Smooth muscle cell of the umbilical artery (primary cell): ENCODE data around the gene ATG16L1. TPM values are rescaled to one million over a fixed set of nuclear protein-coding genes. Genes with fewer than 3 reads are reported as not detected.

Experiments
- total RNA-seq: library from RNA; depleted of rRNA; stranded (reverse); fragments of >200 nt; gene quantifications from 2 replicates; pipeline ENCODE4 v1.2.3, GENCODE V29; 2014

Gene ATG16L1
- total RNA-seq: 34.4 and 48.3 TPM in 2 replicates

GRCh38 chr2:233251306-233252116 is at the start of gene ATG16L1:
Gene ATG16L1, plus strand, starts transcription at chr2:233251673. Its CDS starts 155 bp downstream, at chr2:233251828.

GRCh38 chr2:233307565-233307964 is 56.1 kb downstream of the ATG16L1 start, which contains the start of gene SAG:
Gene SAG, plus strand, starts transcription at chr2:233307816. Its CDS starts 1,374 bp downstream, at chr2:233309190.

Other genes starting within 250 kb of the ATG16L1 start
- gene NGEF, start 238.4 kb upstream of the ATG16L1 start, total RNA-seq: 0.30 and 3.4 TPM in 2 replicates
- not detected in 2 replicates for gene NEU2, start 219.0 kb upstream of the ATG16L1 start, total RNA-seq
- gene INPP5D, start 191.3 kb upstream of the ATG16L1 start, total RNA-seq: 0.59 and 2.4 TPM in 2 replicates
- not detected in 2 replicates for gene SAG, start 56.1 kb downstream of the ATG16L1 start, total RNA-seq
- 9.2 and 14.9 TPM in 2 replicates for gene DGKD, start 102.8 kb downstream of the ATG16L1 start, total RNA-seq